PFSK-1 (cell line): ENCODE data around the gene KPNA1.

Experiments
- FOXP2 ChIP-seq: optimal IDR thresholded peaks from 2 replicates; pipeline ENCODE3; 2011; ENCODE audit warnings: borderline replicate concordance, control low read depth, inconsistent platforms; ENCODE audit not compliant: insufficient read depth; ENCODE audit errors: extremely low read length, extremely low read depth
- POLR2AphosphoS5 ChIP-seq: IDR thresholded peaks from 2 replicates; pipeline ENCODE4 v1.6.1; 2012; ENCODE audit warnings: low read depth, mild to moderate bottlenecking, control low read depth, low read length, moderate library complexity
- REST ChIP-seq, 2 experiments: IDR thresholded peaks; 2 replicates each; pipeline versions ENCODE4 v1.6.1 to v1.8.0; 2011 to 2012; ENCODE audit warnings: low read depth in 2 of 2, low read length in 2 of 2, control low read depth in 1 of 2, inconsistent platforms in 1 of 2, mild to moderate bottlenecking in 1 of 2, moderate library complexity in 1 of 2; ENCODE audit not compliant: insufficient read depth in 1 of 2
- SIN3A ChIP-seq: IDR thresholded peaks from 2 replicates; pipeline ENCODE4 v1.6.1; 2012; ENCODE audit warnings: mild to moderate bottlenecking, low read length, moderate library complexity, borderline replicate concordance; ENCODE audit not compliant: insufficient read depth
- TAF1 ChIP-seq: IDR thresholded peaks from 2 replicates; pipeline ENCODE4 v1.6.1; 2012; ENCODE audit warnings: low read length, control low read depth, borderline replicate concordance; ENCODE audit not compliant: insufficient read depth

KPNA1 gene

DNA sequence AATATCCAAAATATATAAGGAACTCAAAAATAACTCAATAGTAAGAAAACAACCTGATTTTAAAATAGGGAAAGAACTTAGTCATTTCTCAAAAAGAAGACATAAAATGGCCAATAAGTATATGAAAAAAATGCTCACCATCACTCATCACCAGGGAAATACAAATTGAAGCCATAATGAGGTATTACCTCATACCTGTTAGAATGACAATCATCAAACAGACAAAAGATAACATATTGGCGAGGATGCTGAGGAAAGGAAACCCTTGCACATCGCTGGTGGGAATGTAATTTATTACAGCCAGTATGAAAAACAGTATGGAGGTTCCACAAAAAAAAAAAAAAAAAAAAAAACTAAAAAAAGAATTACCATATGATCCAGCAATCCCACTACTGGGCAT lies 38.2 kb downstream of the KPNA1 start:
- TF ChIP-seq FOXP2 (no peak), REST (IDR thresholded peaks at IDR 0.05; ENCODE audit: insufficient read depth in 1 of 2, low read depth in 2 of 2, low read length in 2 of 2) (no peak), POLR2AphosphoS5 (no peak), SIN3A (no peak), TAF1 (no peak)

DNA sequence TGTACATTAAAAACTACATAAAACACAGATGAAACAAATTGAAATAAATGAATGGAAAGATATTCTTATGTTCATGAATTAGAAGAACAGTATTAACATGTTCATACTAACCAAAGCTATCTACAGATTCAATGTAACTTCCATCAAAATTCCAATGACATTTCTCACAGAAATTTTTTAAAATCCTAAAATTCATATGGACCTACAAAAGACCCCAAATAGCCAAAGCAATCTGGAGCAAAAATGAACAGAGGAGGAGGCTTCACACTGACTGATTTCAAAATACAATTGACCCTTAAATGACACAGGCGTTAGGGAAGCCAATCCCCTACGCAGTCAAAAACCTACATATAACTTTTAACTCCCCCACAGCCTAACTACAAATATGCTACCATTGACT lies 39.4 kb downstream of the KPNA1 start:
- TF ChIP-seq FOXP2 = no peak
- no peak for TF ChIP-seq POLR2AphosphoS5
- no peak for TF ChIP-seq TAF1
- no peak for TF ChIP-seq REST (IDR thresholded peaks at IDR 0.05; ENCODE audit: insufficient read depth in 1 of 2, low read depth in 2 of 2, low read length in 2 of 2)
- no peak for TF ChIP-seq SIN3A

DNA sequence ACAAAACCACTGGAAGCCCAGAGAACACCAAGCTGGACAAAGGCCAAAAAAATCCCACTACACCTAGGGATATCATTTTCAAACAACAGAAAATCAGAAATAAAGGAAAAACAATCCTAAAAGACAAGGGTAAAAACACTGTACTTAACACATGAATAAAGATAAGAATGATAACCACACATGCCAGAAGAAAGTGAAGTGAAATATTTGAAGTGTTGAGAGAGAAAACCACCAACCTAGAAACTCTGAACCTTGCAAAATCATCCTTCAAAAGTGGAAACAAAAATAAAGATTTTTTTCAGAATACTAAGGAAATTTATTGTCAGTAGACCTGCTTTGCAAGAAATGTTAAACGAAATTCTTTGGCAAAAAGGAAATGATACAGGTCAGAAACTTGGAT lies 45.1 kb downstream of the KPNA1 start:
- TF ChIP-seq POLR2AphosphoS5 = no peak
- TF ChIP-seq FOXP2 = no peak
- no peak for TF ChIP-seq REST (IDR thresholded peaks at IDR 0.05; ENCODE audit: insufficient read depth in 1 of 2, low read depth in 2 of 2, low read length in 2 of 2)
- TF ChIP-seq SIN3A = no peak
- no peak for TF ChIP-seq TAF1

DNA sequence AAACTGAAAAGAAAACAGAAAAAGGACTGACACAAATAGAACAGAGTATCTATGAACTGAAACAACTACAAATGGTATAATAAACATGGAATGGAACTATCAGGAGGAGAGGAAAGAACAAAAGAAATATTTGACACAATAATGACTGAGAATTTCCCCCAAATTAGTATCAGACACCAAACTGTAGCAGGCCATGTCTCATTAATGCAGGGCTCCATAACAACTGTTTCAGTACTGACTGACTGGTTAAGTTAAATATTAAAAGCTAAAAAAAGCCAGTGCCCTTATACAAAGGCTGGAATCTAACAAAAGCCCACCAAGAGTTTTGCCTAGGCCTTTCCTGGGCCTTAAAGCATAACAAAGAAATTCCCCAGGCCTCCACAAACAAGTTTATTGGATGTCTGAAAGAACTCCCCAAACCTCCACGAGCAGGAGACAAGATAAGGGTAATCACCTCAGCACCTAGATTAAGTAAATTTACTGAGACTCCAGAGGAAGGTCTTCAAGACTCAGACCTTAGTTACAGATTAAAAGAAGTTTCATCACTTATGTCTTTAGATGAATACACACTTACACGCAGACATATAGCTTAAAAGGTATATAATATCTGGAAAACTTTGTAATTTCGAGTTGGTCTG lies 45.7 kb downstream of the KPNA1 start:
- no peak for TF ChIP-seq FOXP2

GRCh38 chr3:122466701-122467240 lies 48.0 kb downstream of the KPNA1 start:
- TF ChIP-seq POLR2AphosphoS5 (no peak), REST (IDR thresholded peaks at IDR 0.05; ENCODE audit: insufficient read depth in 1 of 2, low read depth in 2 of 2, low read length in 2 of 2) (no peak), TAF1 (no peak), FOXP2 (no peak), SIN3A (no peak)
